Measurements from ENCODE around the gene CDC14B.
"Not testable (repeated sequence)": the region's sequence is repeated elsewhere in the genome, so short reads cannot be mapped to it uniquely, and the experiment has no call there.

The CDC14B gene

GRCh38 chr9:96505316-96505991 is 114.2 kb downstream of the CDC14B start:
- in situ Hi-C loops (cut with MboI; ENCODE audit: low sequenced_read_pairs): no loop called here

DNA sequence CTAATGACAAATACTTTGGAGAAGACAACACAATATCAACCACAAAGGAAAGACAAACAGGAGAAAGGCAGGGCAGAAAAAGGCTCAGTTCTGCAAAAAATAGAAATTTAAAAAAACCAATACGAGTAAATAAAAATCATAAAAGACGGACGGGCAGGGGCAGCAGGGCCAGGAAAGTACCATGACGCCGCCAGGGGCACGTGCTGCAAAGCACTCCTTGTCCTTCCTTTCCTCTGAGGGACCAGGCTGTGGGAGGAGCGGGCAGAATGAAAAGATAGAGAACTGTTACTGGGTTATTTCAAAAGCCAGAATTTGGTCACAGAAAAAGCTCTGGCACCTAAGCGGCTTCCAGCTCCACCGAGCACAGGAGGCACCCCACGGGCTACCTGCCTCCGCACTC is 115.7 kb downstream of the CDC14B start:
- in situ Hi-C loops (cut with MboI; ENCODE audit: low sequenced_read_pairs): no loop called here

DNA sequence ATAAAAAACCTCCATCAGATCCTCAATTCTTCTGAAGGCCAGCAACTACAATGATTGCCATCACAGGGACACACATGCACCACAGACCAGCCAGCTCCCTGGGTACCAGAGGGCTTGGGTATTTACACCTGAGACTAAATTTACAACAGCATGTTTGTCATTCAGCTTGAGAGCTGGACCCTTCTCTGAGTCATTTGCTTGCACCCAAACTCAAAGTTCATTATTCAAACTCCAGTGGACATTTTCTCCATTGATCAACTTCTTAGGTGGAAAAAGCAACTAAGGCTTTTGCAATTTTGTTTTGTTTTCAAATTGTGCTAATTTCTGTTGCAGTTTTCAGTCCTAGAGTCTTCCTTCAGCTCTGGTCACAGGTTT is 116.3 kb downstream of the CDC14B start:
- in situ Hi-C loops (cut with MboI; ENCODE audit: low sequenced_read_pairs): not testable (repeated sequence)

DNA sequence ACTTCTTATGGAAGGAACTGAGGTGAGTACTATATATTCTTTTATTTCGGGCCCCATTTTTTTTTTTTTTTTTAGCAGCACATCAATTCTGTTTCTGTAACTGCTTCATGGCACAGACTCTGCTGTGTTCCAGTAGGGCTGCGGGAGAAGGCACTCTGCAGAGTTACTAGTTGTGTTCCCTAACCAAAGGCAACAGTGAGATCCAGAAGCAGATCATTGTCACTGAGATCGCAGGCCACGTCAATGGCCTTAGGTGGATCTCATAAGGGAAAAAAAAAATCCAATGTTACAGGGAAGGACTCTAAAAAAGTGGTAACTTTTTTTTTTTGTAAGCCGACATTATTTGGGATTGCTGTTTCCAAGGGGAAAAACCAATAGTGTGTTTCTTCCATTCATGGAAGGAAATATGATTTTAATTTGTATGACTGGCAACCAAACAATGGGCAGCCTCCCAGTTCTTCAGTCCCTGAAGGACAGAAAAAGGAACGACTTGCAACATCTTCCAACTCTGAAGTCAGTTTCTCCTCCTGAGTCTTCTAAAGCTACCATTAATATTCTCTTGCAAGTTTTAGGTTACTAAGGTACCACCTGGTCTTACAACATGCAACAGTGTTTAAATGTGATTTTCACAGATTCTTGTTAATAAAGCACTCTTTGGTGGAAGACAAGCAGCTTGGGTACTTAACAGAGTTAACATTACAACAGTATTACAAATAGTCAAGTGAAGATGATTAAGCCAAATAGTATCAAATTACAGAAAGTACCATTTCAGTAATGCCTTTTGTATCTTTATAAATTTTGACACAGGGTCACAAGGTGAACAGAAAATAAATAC is 116.9 kb downstream of the CDC14B start:
- in situ Hi-C loops (cut with MboI; ENCODE audit: low sequenced_read_pairs): no loop called here

- in situ Hi-C loops (cut with MboI; ENCODE audit: low sequenced_read_pairs): no loop called here
These were observed 117.8 kb downstream of the CDC14B start for GRCh38 chr9:96501633-96502538.

- in situ Hi-C loops (cut with MboI; ENCODE audit: low sequenced_read_pairs): no loop called here
These were observed 118.7 kb downstream of the CDC14B start for GRCh38 chr9:96500696-96501632.

- in situ Hi-C loops (cut with MboI; ENCODE audit: low sequenced_read_pairs): no loop called here
These were observed 120.4 kb downstream of the CDC14B start for GRCh38 chr9:96499257-96499656.

DNA sequence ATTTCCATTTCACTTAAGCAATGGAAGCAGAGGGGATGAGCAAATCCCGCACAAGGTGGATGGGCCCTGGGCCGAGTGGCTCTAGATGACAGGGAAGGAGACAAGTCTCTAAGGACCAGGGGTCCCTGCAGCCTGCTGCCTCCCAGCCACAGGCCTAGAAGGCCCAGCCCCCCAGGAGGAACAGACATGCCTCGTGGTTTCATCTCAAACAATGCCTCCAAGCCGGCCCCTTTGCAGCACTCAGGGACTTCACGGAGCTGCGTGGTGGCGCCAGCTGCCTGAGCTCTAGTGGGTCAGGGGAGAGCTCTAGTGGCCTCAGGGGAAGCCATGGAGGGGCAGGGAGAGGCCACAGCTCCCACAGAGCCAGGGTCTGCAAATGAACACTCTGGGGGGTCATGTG is 120.8 kb downstream of the CDC14B start:
- in situ Hi-C loops (cut with MboI; ENCODE audit: low sequenced_read_pairs): no loop called here

DNA sequence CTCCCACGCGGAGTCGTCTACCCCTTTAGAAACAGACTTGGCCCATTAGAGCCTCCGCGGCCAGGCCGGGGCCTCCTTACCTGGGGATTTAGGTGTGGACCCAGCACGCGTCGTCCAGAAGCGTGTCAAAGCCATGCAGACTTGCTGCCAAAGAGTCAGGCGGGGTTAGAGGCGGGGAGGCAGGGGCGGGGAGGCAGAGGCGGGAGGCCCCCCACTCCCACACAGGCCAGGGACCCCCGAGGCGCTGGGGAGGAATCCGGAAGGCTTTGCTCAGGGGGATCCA is 122.6 kb downstream of the CDC14B start:
- in situ Hi-C loops (cut with MboI; ENCODE audit: low sequenced_read_pairs): no loop called here

- in situ Hi-C loops (cut with MboI; ENCODE audit: low sequenced_read_pairs): no loop called here
These were observed 123.1 kb downstream of the CDC14B start for GRCh38 chr9:96496368-96497116.

DNA sequence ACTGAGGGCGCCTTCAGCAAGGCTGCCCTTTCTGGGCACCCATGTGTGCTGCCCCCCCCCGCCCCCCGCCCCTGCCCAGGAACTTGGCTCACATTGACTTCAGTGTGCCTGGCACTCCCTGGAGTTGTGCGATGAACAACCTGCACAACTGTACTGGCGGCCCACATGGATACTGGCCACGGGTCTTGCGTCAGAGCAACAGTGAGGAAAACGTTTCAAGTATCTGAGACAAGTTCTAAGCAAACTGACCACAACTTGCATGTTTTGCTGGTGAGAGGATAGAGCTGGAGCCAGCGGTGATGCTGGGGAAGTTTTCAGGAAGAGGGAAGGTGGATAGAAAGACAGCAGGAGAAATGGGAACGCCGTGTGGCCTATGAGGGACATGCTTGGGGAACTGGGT is 124.3 kb downstream of the CDC14B start:
- in situ Hi-C loops (cut with MboI; ENCODE audit: low sequenced_read_pairs): no loop called here

DNA sequence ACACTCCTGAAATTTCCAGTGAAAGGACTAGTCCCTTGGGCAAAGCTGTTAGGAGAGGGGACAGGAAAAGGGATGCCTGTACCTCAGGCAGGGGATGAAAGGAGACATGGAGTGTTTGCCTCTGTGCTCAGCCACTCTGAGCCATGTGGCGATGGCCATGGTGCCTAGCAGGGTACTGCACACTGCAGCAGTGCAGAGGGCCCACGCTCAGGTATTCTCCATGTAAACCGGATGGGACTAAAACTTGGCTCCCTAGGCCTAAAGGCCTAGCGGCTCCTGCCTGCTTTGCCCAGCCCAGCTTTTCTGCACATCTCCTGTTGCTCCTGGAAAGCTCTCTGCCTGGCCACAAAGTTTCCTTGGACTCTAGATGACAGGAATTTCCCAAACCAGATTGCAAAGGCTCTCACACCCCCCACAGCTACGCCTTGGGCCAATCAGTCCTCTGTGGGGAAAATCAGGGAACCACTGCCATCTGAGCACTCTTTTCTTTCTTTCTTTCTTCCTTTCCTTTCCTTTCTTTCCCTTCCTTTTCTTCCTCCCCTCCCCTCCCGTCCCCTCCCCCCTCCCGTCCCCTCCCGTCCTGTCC is 125.3 kb downstream of the CDC14B start:
- in situ Hi-C loops (cut with MboI; ENCODE audit: low sequenced_read_pairs): no loop called here

DNA sequence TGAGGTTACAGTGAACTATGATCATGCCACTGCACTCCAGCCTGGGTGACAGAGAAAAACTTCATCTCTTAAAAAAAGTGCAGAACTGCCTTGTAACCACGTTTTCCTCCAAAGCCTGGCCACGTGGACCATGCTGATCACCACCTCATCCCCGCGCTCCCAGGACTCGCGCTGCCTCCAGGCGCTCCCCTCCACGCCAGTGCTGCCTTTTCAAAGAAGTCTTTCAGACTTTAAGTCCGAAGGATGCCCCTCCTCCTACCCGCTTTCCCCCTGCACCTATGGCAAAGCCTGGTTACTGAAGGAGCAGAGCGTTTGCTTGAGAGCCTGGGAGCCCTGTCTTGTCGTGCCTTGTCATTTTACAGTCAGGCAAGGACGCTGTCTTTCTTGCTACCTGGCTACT is 125.9 kb downstream of the CDC14B start:
- in situ Hi-C loops (cut with MboI; ENCODE audit: low sequenced_read_pairs): no loop called here

DNA sequence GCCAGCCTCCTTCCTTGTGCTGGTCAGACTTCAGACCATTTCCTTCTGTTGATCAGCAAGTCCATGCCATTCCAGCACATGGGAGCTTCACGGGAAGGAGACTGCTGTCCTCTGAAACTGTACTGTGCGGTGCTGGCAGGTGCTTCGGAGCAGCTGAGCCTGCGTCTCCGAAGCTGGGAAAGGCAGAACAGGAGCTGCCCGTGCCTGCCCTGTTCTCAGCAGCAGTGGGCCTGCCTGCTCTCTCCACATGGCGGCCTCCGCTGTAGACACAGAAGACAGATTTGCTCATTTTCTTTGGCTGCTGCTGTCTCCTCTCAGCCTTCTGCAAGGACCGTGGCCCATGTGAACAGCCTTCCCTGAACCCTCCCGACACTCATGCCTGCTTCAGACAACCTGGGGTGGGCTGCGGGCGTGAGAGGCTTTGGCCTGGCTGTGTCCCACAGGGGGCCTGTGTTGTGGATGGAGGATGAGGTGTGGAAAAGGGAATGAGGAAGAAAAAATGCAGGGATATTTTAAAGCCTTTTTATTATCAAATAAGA is 126.6 kb downstream of the CDC14B start:
- in situ Hi-C loops (cut with MboI; ENCODE audit: low sequenced_read_pairs): no loop called here

DNA sequence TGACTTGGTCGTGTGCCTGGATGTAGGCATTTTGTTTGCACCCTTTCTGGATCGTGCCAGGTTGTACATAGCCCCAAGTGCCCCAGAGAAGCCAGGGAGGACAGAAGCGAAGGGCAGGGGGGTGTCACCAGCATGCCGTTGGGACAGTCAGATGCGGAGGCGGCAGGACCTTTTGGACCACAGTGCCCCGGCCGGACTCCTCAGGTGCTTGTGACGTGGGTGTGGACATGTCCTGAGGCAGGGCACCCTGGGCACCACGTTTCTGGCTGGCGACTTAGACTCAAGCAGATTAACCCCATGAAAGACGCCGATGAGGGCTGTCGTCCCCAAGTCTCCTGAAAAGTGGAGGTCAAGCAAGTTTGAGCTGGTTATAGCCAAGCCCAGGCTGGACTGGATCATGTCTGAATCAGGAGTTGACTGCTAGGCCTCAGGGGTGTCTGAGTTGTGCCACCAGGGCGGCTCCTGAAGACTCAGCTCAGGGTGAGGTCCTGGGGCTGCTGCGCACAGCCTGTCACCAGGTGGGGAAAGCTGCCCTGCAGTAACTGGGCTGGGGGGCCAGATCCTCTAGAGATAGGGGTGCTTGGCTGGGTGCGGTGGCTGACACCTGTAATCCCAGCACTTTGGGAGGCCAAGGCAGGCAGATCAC is 127.6 kb downstream of the CDC14B start:
- in situ Hi-C loops (cut with MboI; ENCODE audit: low sequenced_read_pairs): no loop called here

- in situ Hi-C loops (cut with MboI; ENCODE audit: low sequenced_read_pairs): no loop called here
These were observed 128.4 kb downstream of the CDC14B start for GRCh38 chr9:96491079-96491879.

- in situ Hi-C loops (cut with MboI; ENCODE audit: low sequenced_read_pairs): no loop called here
These were observed 129.0 kb downstream of the CDC14B start for GRCh38 chr9:96490534-96491078.
